Germinal center (tissue), 1 donor: ENCODE data around the gene FAM89A.
A peak's percentile ranks its signal among the peaks of the same experiment; 100 is the strongest.
"Not testable (repeated sequence)": the region's sequence is repeated elsewhere in the genome, so short reads cannot be mapped to it uniquely, and the experiment has no call there.

Experiments
- DNase-seq: peaks from one replicate; pipeline ENCODE4 v3.0.0; 2012; ENCODE audit warnings: mixed read lengths, low spot score

The FAM89A gene

GRCh38 chr1:230987448-230987847 lies 52.6 kb downstream of the FAM89A start:
- DNase-seq: no peak

GRCh38 chr1:230986976-230987375 lies 53.1 kb downstream of the FAM89A start:
- DNase-seq: no peak

GRCh38 chr1:230985711-230986110 lies 54.3 kb downstream of the FAM89A start:
- no peak for DNase-seq

- not testable (repeated sequence) for DNase-seq
These were observed 55.2 kb downstream of the FAM89A start for GRCh38 chr1:230984622-230985515.

GRCh38 chr1:230983811-230984210 lies 56.2 kb downstream of the FAM89A start:
- no peak for DNase-seq

- DNase-seq: no peak
These were observed 57.4 kb downstream of the FAM89A start for GRCh38 chr1:230982696-230983095.

- DNase-seq: no peak
These were observed 60.1 kb downstream of the FAM89A start for GRCh38 chr1:230979952-230980351.

GRCh38 chr1:230979389-230979716 lies 60.7 kb downstream of the FAM89A start:
- DNase-seq: no peak

GRCh38 chr1:230978491-230979388 lies 61.3 kb downstream of the FAM89A start, which contains the start of the genes ARV1 and TTC13:
TSS of gene ARV1 (plus strand) at chr1:230979094. CDS start at chr1:230979106, 12 bp downstream.
TSS of gene TTC13 (minus strand) at chr1:230978861. CDS start at chr1:230978830, 31 bp downstream.
- DNase-seq: peak; percentile 99

GRCh38 chr1:230977761-230978490 lies 62.1 kb downstream of the FAM89A start:
- peak; percentile 32 for DNase-seq

GRCh38 chr1:230976825-230977747 lies 63.0 kb downstream of the FAM89A start:
- DNase-seq: peak; percentile 13

- DNase-seq: no peak
These were observed 63.7 kb downstream of the FAM89A start for GRCh38 chr1:230976360-230976759.

GRCh38 chr1:230975636-230976035 lies 64.4 kb downstream of the FAM89A start:
- DNase-seq: no peak

GRCh38 chr1:230972855-230973271 lies 67.2 kb downstream of the FAM89A start:
- DNase-seq: no peak

- no peak for DNase-seq
These were observed 68.3 kb downstream of the FAM89A start for GRCh38 chr1:230971771-230972170.

GRCh38 chr1:230970432-230970831 lies 69.6 kb downstream of the FAM89A start:
- DNase-seq: no peak
